Measurements from ENCODE around the gene ABCA5.
"Not testable (repeated sequence)": the region's sequence is repeated elsewhere in the genome, so short reads cannot be mapped to it uniquely, and the experiment has no call there.

ABCA5 gene

GRCh38 chr17:69325518-69326376, 1.2 kb downstream of the ABCA5 start:
- no peak for DNase-seq (ENCODE audit: low read depth)

- DNase-seq (ENCODE audit: low read depth) = no peak
These were observed 3.1 kb downstream of the ABCA5 start for GRCh38 chr17:69323806-69324205.

GRCh38 chr17:69320908-69321238, 6.1 kb downstream of the ABCA5 start:
- DNase-seq (ENCODE audit: low read depth) = no peak

GRCh38 chr17:69320210-69320907, 6.6 kb downstream of the ABCA5 start:
- DNase-seq (ENCODE audit: low read depth) = no peak

- DNase-seq (ENCODE audit: low read depth) = no peak
These were observed 9.3 kb downstream of the ABCA5 start for GRCh38 chr17:69317625-69318024.

- DNase-seq (ENCODE audit: low read depth) = no peak
These were observed 12.5 kb downstream of the ABCA5 start for GRCh38 chr17:69314246-69315065.

GRCh38 chr17:69305177-69305576, 21.8 kb downstream of the ABCA5 start:
- DNase-seq (ENCODE audit: low read depth) = no peak

GRCh38 chr17:69302682-69303081, 24.3 kb downstream of the ABCA5 start:
- no peak for DNase-seq (ENCODE audit: low read depth)

- DNase-seq (ENCODE audit: low read depth) = no peak
These were observed 26.7 kb downstream of the ABCA5 start for GRCh38 chr17:69300222-69300621.

- not testable (repeated sequence) for DNase-seq (ENCODE audit: low read depth)
These were observed 28.7 kb downstream of the ABCA5 start for GRCh38 chr17:69298120-69298722.

- DNase-seq (ENCODE audit: low read depth) = no peak
These were observed 39.8 kb downstream of the ABCA5 start for GRCh38 chr17:69287168-69287567.

- no peak for DNase-seq (ENCODE audit: low read depth)
These were observed 40.7 kb downstream of the ABCA5 start for GRCh38 chr17:69286257-69286656.

GRCh38 chr17:69284646-69285045, 42.3 kb downstream of the ABCA5 start:
- no peak for DNase-seq (ENCODE audit: low read depth)

- no peak for DNase-seq (ENCODE audit: low read depth)
These were observed 44.9 kb downstream of the ABCA5 start for GRCh38 chr17:69282002-69282401.

- DNase-seq (ENCODE audit: low read depth) = not testable (repeated sequence)
These were observed 50.7 kb downstream of the ABCA5 start for GRCh38 chr17:69276279-69276678.

- DNase-seq (ENCODE audit: low read depth) = no peak
These were observed 51.2 kb downstream of the ABCA5 start for GRCh38 chr17:69275751-69276150.

GRCh38 chr17:69271023-69271422, 55.9 kb downstream of the ABCA5 start:
- no peak for DNase-seq (ENCODE audit: low read depth)

GRCh38 chr17:69269131-69269998, 57.6 kb downstream of the ABCA5 start:
- peak; percentile 39 for DNase-seq (ENCODE audit: low read depth)

- no peak for DNase-seq (ENCODE audit: low read depth)
These were observed 58.4 kb downstream of the ABCA5 start for GRCh38 chr17:69268543-69269014.

GRCh38 chr17:69267219-69267618, 59.7 kb downstream of the ABCA5 start:
- no peak for DNase-seq (ENCODE audit: low read depth)

GRCh38 chr17:69265873-69266272, 61.1 kb downstream of the ABCA5 start:
- DNase-seq (ENCODE audit: low read depth) = no peak

All from GM04504 (cell line).